Activated CD4-positive, alpha-beta T cell treated with anti-CD3 and anti-CD28 coated beads, Interleukin-2, amount 50 U/mL, for 48 hours (primary cell): Measurements from ENCODE around the gene GPR63.

ENCODE experiments used
- DNase-seq, 2 experiments: peaks; one replicate each; pipeline ENCODE4 v3.0.0-alpha.2; 2020

The GPR63 gene

DNA sequence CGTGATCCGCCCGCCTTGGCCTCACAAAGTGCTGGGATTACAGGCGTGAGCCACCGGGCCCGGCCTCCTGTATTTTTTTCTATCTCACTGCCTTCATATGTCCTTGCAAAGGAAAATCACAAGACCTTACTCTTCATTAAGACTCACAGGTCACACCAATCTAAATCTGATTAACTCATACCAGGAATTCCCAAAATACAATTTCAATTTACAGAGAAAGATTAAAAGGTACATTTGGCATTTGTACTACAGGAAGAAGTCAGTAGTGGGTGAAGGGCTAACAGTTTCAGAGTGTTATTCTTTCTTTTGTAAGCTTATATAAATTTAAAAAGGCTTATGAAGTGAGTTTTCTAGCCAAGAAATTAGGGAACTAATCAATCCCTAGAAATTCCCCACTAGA is 87.4 kb downstream of the GPR63 start:
- DNase-seq, result no peak
